Loucy (cell line): ENCODE results near the gene CKLF.
A peak's percentile ranks its signal among the peaks of the same experiment; 100 is the strongest.

ENCODE experiments used
- CTCF ChIP-seq: fragments of 200-600 bp; sonication (generic); conservative IDR thresholded peaks from 2 replicates; pipeline ENCODE4 v1.5.1; 2014; ENCODE audit warnings: mild to moderate bottlenecking, antibody characterized with exemption, low read length
- EZH2phosphoT487 ChIP-seq: fragments of 200-600 bp; IDR thresholded peaks from 2 replicates; pipeline ENCODE4 v1.6.1; 2018; ENCODE audit warnings: antibody characterized with exemption, mild to moderate bottlenecking, moderate library complexity, borderline replicate concordance

GRCh38 chr16:66524601-66525164, 27.7 kb upstream of the CKLF start:
- TF ChIP-seq CTCF (peak; percentile 22; the same call in 1 of the 2 replicates), EZH2phosphoT487 (no peak)
